ENCODE data around the gene UNC5B. TPM values are rescaled to one million over a fixed set of nuclear protein-coding genes. Genes with fewer than 3 reads are reported as not detected.

The UNC5B gene
- total RNA-seq, 1 donor from 2014 or later, result 231 TPM

DNA sequence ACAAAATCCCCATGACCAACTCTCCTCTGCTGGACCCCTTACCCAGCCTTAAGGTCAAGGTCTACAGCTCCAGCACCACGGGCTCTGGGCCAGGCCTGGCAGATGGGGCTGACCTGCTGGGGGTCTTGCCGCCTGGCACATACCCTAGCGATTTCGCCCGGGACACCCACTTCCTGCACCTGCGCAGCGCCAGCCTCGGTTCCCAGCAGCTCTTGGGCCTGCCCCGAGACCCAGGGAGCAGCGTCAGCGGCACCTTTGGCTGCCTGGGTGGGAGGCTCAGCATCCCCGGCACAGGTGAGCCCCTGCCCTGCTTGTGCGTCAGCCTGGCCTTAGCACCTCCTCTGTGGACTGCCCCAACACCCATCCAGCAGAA lies 79.1 kb downstream of the UNC5B start:
- H3K27me3 Mint-ChIP-seq (ENCODE audit: unreplicated experiment), result peaks cover 46% of the 10 kb centered on the region
- no peaks in the 10 kb centered on the region for H3K9me3 Mint-ChIP-seq (ENCODE audit: unreplicated experiment)
- peaks cover 14% of the 10 kb centered on the region for H3K4me1 Mint-ChIP-seq (ENCODE audit: unreplicated experiment)
- no peak for DNase-seq (ENCODE audit: low spot score)
- peaks cover 58% of the 10 kb centered on the region for H3K36me3 Mint-ChIP-seq (ENCODE audit: low read depth, unreplicated experiment)
- TF ChIP-seq, protein P1, sequence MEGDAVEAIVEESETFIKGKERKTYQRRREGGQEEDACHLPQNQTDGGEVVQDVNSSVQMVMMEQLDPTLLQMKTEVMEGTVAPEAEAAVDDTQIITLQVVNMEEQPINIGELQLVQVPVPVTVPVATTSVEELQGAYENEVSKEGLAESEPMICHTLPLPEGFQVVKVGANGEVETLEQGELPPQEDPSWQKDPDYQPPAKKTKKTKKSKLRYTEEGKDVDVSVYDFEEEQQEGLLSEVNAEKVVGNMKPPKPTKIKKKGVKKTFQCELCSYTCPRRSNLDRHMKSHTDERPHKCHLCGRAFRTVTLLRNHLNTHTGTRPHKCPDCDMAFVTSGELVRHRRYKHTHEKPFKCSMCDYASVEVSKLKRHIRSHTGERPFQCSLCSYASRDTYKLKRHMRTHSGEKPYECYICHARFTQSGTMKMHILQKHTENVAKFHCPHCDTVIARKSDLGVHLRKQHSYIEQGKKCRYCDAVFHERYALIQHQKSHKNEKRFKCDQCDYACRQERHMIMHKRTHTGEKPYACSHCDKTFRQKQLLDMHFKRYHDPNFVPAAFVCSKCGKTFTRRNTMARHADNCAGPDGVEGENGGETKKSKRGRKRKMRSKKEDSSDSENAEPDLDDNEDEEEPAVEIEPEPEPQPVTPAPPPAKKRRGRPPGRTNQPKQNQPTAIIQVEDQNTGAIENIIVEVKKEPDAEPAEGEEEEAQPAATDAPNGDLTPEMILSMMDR (IDR thresholded peaks at IDR 0.05; ENCODE audit: unreplicated experiment), result no peak
- H3K27ac Mint-ChIP-seq (ENCODE audit: unreplicated experiment), result no peak overlapping the region
- no peak overlapping the region for H3K4me3 Mint-ChIP-seq (ENCODE audit: unreplicated experiment)

GRCh38 chr10:71292624-71293445 lies 80.5 kb downstream of the UNC5B start:
- DNase-seq (ENCODE audit: low spot score), result no peak
- peaks cover 55% of the 10 kb centered on the region for H3K36me3 Mint-ChIP-seq (ENCODE audit: low read depth, unreplicated experiment)

DNA sequence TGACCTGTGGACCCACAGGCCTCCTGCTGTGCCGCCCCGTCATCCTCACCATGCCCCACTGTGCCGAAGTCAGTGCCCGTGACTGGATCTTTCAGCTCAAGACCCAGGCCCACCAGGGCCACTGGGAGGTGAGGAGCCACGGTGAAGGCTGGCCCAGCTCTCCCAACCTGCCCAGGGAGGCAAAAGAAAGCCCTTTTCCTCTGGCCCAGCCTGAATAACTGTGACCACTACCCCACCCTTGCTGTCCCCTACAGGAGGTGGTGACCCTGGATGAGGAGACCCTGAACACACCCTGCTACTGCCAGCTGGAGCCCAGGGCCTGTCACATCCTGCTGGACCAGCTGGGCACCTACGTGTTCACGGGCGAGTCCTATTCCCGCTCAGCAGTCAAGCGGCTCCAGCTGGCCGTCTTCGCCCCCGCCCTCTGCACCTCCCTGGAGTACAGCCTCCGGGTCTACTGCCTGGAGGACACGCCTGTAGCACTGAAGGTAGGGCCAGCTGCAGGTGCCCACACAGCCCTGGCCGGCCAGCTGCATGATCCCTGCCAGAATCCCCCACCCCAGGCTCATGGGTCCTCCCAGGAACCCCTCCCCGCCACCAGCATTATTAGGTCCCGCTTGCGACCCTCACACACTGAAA lies 81.2 kb downstream of the UNC5B start:
- TF ChIP-seq, protein P1 (IDR thresholded peaks at IDR 0.05; ENCODE audit: unreplicated experiment), result no peak
- H3K36me3 Mint-ChIP-seq (ENCODE audit: low read depth, unreplicated experiment), result peaks cover 55% of the 10 kb centered on the region

More at GRCh38 chr10:71292624-71293445, 80.5 kb downstream of the UNC5B start:
- Mint-ChIP-seq H3K4me3 (ENCODE audit: unreplicated experiment) (peak overlapping the region; percentile 44), H3K27me3 (ENCODE audit: unreplicated experiment) (peaks cover 45% of the 10 kb centered on the region), H3K9me3 (ENCODE audit: unreplicated experiment) (no peaks in the 10 kb centered on the region), H3K27ac (ENCODE audit: unreplicated experiment) (peak overlapping the region; percentile 12), H3K4me1 (ENCODE audit: unreplicated experiment) (peaks cover 14% of the 10 kb centered on the region)
- TF ChIP-seq, protein P1 (IDR thresholded peaks at IDR 0.05; ENCODE audit: unreplicated experiment), result no peak

DNA sequence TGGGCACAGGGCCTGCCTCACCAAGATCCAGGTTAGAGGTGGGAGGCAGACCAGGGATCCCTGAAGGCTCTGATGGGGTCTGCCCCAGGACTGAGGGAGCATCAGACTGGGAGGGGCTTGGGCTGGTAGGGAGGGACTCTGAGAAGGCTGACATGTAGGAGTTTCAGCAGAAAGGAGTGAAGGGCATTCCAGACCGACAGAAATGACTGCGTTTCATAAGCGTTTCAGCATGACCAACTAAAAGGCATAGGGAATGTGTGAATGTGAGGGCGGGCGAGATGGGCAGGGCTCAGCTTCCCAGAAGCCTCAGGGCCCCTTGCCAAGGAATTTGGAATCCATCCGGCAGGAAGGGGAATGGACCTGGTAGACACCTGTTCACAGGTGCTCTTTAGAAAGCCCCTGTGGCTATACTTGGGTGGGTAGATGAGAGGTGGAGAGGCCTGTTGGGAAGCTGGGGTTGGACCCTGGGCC lies 81.8 kb downstream of the UNC5B start:
- Mint-ChIP-seq H3K9me3 (ENCODE audit: unreplicated experiment) (no peaks in the 10 kb centered on the region), H3K27me3 (ENCODE audit: unreplicated experiment) (peaks cover 41% of the 10 kb centered on the region), H3K4me1 (ENCODE audit: unreplicated experiment) (peaks cover 4% of the 10 kb centered on the region), H3K27ac (ENCODE audit: unreplicated experiment) (peak overlapping the region; percentile 41), H3K36me3 (ENCODE audit: low read depth, unreplicated experiment) (peaks cover 51% of the 10 kb centered on the region), H3K4me3 (ENCODE audit: unreplicated experiment) (peak overlapping the region; percentile 7)
- TF ChIP-seq, protein P1 (IDR thresholded peaks at IDR 0.05; ENCODE audit: unreplicated experiment), result no peak
- no peak for DNase-seq (ENCODE audit: low spot score)

More for the DNA sequence above, 81.2 kb downstream of the UNC5B start:
- H3K4me1 Mint-ChIP-seq (ENCODE audit: unreplicated experiment), result peaks cover 9% of the 10 kb centered on the region
- no peak overlapping the region for H3K27ac Mint-ChIP-seq (ENCODE audit: unreplicated experiment)
- peaks cover 41% of the 10 kb centered on the region for H3K27me3 Mint-ChIP-seq (ENCODE audit: unreplicated experiment)
- no peak overlapping the region for H3K4me3 Mint-ChIP-seq (ENCODE audit: unreplicated experiment)
- H3K9me3 Mint-ChIP-seq (ENCODE audit: unreplicated experiment), result no peaks in the 10 kb centered on the region
- DNase-seq (ENCODE audit: low spot score), result no peak

- H3K27me3 Mint-ChIP-seq (ENCODE audit: unreplicated experiment), result peaks cover 45% of the 10 kb centered on the region
- H3K4me3 Mint-ChIP-seq (ENCODE audit: unreplicated experiment), result no peak overlapping the region
- no peaks in the 10 kb centered on the region for H3K9me3 Mint-ChIP-seq (ENCODE audit: unreplicated experiment)
- H3K4me1 Mint-ChIP-seq (ENCODE audit: unreplicated experiment), result no peaks in the 10 kb centered on the region
- peak overlapping the region; percentile 64 for H3K27ac Mint-ChIP-seq (ENCODE audit: unreplicated experiment)
- H3K36me3 Mint-ChIP-seq (ENCODE audit: low read depth, unreplicated experiment), result peaks cover 52% of the 10 kb centered on the region
- TF ChIP-seq, protein P1 (IDR thresholded peaks at IDR 0.05; ENCODE audit: unreplicated experiment), result no peak
- no peak for DNase-seq (ENCODE audit: low spot score)
Measured at GRCh38 chr10:71294856-71295255, 82.5 kb downstream of the UNC5B start.
